HEK293 (cell line): Measurements from ENCODE around the gene ESR1.

Source experiments
- TF ChIP-seq, protein P1 (sequence below): fragments of 450-650 bp; formaldehyde crosslinking; IDR thresholded peaks from 2 replicates; pipeline ENCODE4 v1.5.1; 2016; ENCODE audit warnings: missing biosample characterization, missing genetic modification characterization
- TF ChIP-seq, protein P2 (sequence below): fragments of 450-650 bp; formaldehyde crosslinking; IDR thresholded peaks from 2 replicates; pipeline ENCODE4 v1.5.1; 2016; ENCODE audit warnings: missing biosample characterization, missing genetic modification characterization

DNA sequence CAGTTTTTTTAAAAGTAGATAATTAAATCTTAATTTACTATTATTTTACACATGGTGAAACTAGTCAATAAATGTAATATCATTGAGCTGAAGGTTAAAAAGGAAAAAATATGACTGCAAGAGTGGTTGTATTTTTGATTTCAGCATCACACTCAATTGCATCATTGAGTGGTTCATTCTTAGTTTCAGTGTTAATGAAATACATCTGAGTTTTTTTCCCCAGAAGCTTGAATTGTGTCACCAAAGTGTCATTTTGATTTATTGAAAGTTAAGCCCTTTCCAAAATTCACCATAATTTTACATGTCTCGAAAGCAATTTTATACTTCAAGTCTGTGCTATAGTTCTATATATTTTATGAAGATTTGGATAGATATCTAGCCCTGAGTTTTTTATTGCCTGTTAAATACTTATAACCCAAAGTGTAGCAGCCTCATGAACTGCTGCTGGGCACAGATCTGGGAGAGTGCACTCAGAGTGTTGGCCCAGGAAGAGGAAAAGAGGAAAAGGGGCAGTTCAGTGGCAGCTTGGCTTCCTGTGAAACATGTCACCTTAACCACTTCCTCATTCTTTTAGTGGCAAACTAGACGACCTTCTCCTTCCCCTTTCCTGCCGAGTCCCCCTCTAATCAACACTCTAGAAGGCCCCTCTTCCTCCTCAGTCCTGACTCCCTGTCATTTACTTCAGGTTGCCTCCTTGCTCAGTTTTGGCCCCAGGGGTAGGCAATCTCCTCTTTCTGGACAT lies 140.7 kb downstream of the ESR1 start:
- TF ChIP-seq, protein P1, sequence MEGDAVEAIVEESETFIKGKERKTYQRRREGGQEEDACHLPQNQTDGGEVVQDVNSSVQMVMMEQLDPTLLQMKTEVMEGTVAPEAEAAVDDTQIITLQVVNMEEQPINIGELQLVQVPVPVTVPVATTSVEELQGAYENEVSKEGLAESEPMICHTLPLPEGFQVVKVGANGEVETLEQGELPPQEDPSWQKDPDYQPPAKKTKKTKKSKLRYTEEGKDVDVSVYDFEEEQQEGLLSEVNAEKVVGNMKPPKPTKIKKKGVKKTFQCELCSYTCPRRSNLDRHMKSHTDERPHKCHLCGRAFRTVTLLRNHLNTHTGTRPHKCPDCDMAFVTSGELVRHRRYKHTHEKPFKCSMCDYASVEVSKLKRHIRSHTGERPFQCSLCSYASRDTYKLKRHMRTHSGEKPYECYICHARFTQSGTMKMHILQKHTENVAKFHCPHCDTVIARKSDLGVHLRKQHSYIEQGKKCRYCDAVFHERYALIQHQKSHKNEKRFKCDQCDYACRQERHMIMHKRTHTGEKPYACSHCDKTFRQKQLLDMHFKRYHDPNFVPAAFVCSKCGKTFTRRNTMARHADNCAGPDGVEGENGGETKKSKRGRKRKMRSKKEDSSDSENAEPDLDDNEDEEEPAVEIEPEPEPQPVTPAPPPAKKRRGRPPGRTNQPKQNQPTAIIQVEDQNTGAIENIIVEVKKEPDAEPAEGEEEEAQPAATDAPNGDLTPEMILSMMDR (tag by site-specific recombination): no peak
- TF ChIP-seq, protein P2, sequence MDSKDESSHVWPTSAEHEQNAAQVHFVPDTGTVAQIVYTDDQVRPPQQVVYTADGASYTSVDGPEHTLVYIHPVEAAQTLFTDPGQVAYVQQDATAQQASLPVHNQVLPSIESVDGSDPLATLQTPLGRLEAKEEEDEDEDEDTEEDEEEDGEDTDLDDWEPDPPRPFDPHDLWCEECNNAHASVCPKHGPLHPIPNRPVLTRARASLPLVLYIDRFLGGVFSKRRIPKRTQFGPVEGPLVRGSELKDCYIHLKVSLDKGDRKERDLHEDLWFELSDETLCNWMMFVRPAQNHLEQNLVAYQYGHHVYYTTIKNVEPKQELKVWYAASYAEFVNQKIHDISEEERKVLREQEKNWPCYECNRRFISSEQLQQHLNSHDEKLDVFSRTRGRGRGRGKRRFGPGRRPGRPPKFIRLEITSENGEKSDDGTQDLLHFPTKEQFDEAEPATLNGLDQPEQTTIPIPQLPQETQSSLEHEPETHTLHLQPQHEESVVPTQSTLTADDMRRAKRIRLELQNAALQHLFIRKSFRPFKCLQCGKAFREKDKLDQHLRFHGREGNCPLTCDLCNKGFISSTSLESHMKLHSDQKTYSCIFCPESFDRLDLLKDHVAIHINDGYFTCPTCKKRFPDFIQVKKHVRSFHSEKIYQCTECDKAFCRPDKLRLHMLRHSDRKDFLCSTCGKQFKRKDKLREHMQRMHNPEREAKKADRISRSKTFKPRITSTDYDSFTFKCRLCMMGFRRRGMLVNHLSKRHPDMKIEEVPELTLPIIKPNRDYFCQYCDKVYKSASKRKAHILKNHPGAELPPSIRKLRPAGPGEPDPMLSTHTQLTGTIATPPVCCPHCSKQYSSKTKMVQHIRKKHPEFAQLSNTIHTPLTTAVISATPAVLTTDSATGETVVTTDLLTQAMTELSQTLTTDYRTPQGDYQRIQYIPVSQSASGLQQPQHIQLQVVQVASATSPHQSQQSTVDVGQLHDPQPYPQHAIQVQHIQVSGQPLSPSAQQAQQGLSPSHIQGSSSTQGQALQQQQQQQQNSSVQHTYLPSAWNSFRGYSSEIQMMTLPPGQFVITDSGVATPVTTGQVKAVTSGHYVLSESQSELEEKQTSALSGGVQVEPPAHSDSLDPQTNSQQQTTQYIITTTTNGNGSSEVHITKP (tag by site-specific recombination): no peak
